GM19035 (cell line): ENCODE results near the gene POMGNT2.

ENCODE experiments used
- ATAC-seq: cut with Tn5 transposase; IDR thresholded peaks from one replicate; pipeline ENCODE4 v1.9.1; 2021; ENCODE audit not compliant: unreplicated experiment

Gene POMGNT2

GRCh38 chr3:43105596-43106292 lies at the start of gene POMGNT2:
POMGNT2 (minus strand) TSS chr3:43106079; CDS start chr3:43081431, 24,648 bp downstream.
- peak; percentile 91 for ATAC-seq

- ATAC-seq: no peak
Observed at GRCh38 chr3:43154980-43155379, 49.1 kb upstream of the POMGNT2 start.

DNA sequence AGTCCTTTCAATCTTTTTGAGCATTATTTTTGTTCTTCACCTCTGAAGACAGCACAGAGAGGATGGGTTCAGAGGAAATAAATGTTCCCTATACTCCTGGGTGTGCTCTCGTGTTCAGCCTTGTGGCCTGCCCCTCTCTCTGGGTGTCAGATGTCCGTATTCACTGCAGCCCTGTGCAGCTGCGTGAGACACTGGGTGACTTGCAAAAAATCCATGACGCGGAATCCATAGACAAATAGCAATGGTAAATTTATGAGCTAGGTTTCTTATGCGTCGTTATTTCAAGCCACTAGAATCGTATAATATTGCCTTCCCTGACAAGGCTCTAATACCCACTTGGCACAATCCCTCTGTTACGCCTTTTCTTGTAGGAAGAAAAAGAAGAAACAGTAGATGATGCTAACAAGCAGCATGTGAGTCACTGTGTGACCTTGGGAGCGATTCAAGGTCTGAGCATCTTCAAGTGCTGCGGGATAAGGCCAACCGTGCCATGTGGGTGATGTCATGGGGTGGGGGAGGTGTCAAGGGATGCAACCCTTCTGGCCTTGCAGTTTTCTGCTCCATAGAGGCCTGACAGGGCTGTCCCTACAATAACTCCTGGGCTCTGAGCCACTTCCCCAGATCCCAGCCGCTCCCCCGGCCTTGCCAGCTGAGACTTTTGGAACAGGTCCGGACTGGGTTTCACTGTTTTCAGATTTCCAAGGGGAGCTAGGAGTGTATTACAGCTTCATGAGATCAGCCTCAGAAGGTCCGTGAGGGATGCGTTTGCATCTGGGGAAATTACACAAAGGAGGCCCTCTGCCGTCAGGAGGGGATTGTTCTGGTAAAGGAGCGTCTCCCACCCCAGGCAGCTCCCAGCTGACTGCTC lies 47.6 kb upstream of the POMGNT2 start:
- no peak for ATAC-seq

GRCh38 chr3:43152649-43153048 lies 46.8 kb upstream of the POMGNT2 start:
- ATAC-seq: no peak

- no peak for ATAC-seq
Observed at GRCh38 chr3:43148033-43148432, 42.2 kb upstream of the POMGNT2 start.

- no peak for ATAC-seq
Observed at GRCh38 chr3:43146599-43146998, 40.7 kb upstream of the POMGNT2 start.

DNA sequence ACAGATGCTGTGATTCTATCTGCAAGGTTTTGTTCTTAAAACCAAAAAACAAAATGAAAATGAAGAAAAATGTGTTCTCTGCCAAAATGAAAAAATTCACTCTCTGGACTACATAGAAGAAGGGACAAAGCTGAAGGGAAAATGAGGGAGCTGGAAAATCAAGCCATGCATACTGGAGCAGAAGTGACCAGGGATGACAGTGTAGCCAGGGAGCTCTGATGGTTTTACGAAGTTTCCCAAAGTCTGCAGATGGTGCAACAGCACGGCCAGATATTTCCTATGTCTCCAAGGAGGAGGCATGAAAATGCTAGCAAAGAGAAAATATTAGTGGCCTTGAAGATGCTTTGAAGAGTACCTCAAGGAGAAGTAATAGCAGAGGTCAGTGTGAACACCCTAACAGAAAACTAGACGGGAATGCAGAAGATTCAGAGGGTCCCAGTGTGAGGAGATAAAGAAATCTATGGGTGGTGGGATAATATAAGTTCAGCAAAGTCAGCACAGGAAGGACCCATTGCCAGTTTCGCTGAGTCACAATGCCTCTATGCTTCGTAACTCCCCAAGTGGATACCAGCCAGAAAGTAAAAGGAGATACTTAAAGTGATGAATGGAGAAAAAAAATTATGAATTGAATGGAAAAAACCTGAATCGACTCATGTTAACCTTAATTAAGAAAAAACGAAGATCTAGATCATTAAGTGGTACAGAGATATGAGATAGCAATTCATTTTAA lies 39.0 kb upstream of the POMGNT2 start:
- no peak for ATAC-seq

DNA sequence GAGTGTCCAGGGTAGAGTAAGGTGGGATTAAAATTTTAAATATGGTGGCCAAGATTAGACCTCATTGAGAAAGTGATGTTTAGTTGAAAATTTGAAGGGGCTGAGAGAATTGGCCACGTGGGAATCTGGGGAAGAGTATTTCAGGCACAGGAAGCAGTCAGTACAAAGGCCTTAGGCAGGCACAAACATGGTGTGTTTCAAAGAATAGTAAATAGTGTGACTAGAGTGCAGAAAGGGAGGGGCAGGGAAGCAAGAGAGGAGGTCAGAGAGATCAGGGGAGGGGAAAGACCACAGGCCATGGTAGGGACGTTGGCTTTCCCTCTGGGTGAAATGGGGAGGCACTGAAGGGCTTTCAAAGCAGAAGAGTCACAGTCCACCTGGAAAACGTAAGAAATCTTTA lies 36.6 kb upstream of the POMGNT2 start:
- ATAC-seq: no peak

DNA sequence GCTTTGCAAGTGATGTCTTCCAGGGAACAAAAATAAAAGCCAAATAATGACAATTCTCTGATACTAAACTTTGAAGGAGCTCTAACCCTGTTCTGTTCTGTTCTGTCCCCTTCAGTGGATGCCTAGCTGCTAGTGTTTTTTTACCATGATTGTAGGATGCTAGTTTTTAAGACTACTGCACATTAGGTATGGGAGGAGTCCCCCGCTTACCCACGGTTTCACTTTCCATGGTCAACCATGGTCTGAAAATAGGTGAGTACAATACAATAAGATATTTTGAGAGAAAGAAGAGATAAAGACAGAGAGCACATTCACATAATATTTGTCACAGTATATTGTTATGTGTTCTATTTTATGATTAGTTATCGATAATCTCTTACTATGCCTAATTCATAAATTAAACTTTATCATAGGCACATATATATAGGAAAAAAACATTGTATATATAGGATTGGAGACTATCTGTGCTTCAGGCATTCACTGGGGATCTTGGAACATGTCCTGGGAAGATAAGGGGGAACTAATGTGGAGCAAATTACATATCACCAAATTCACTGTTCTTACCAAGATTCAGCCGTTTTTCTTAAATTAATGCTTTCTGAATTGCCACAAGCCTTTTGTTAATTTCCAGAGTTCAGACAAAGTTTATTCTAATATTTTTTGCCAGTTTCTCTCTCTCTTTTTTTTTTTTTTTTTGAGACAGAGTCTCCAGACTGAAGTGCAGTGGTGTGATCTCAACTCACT lies 32.8 kb upstream of the POMGNT2 start:
- no peak for ATAC-seq

DNA sequence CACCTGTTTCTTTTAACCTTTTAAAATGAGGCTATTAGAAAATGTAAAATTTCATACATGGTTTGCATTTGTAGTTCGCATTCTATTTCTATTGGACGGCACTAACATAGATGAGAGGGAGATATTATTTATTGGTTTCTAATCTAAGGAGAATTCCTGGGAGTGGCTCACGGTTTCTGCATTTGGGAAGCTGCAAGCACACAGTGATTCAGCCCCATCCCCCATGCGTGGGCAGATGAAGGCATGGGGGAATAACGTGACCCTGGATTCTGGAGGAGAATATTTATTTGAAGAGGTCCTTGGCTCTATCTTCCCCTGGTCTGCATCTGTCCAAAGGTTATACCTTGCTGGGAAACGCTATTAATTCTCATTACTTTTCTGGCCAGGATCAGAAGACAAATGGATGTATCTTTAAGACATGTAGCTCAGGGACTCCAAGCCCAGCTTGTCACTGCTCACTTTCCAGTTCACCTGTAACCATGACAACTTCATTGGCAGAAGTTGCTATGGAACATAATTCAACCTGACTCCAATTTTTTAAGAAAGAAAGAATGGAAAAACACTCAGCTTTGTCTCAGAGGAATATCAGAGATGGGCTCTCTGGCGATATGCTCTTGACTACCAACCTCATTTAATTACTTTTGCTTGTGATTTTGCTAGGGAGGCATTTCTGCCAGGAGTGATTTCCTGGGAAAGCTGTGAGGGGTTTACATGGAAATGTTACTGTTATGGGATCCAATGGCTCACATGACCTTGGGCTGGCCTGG lies 27.2 kb upstream of the POMGNT2 start:
- no peak for ATAC-seq

DNA sequence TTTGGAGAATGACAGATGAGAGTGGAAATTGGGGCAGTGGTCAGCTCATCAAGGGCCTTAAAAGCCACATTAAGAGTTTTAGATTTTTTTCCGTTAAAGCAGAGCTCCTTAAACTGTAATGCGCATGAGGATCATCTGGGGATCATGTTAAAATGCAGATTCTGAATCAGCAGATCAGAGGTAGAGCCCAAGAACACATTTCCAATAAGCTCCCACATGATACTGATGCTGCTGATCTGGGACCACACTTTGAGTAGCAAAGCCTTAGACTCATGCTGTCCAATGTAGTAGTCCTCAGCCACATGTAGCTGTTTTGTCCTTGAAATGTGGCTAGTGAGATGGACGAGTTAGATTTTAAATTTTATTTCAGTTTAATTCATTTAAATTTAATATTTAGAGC lies 26.3 kb upstream of the POMGNT2 start:
- no peak for ATAC-seq

DNA sequence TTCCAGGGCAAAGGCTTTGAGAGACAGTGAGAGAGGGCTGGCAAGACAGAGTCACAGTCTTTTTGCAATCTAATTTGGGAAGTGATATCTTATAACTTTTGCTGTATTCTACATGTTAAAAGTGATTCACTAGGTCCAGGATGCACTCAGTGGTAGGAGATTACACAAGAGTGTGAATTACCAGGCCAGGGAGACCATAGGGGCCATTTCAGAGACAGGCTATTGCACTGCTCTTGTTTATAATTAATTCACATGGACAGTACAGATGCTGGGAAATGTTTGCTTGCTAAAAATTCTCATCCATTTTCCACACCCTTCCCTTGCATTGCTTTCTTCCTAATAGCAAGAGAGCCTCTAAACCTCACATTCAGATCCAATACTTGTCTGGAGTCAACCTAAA lies 22.6 kb upstream of the POMGNT2 start:
- no peak for ATAC-seq

DNA sequence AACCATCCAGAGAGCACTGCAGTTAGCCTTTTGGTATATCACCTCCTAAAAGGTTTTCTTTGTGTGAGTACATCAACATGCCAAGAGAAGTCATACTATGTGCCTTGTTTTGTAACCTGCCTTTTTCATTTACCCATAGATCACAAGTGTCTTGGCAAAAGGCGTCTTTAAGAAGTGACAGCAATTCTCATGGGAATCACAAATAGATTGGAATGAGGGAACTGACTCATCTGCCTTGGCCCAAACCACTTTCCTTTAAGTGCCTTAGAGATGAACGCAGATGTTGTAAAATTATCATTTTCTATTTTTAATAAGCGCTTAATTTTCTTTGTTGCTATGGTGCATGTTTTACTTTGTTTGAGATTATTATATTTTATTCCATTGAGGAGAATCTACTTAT lies 20.7 kb upstream of the POMGNT2 start:
- no peak for ATAC-seq

GRCh38 chr3:43123895-43124294 lies 18.0 kb upstream of the POMGNT2 start:
- no peak for ATAC-seq

DNA sequence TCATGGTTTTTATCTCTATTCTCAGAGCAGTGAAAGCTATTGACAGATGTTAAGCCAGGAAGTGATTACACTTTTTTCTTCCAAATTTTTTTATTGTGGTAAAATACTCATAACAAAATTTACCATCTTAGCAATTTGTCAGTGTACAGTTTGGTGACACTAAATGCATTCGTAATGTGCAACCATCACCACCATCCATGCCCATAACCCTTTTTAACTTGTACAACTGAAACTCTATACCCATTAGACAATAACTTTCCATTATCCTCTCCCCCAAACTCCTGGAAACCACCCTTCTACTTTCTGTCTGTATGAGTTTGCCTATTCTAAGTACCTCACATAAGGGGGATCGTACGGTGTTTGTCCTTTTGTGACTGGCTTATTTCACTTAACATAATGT lies 15.1 kb upstream of the POMGNT2 start:
- ATAC-seq: no peak

GRCh38 chr3:43117257-43117656 lies 11.4 kb upstream of the POMGNT2 start:
- no peak for ATAC-seq

GRCh38 chr3:43113671-43114070 lies 7.8 kb upstream of the POMGNT2 start:
- no peak for ATAC-seq

GRCh38 chr3:43106293-43106628 lies 382 bp upstream of the POMGNT2 start:
- peak; percentile 27 for ATAC-seq

GRCh38 chr3:43104660-43105595 lies 951 bp downstream of the POMGNT2 start:
- ATAC-seq: no peak
